ENCODE results near the gene RETREG3. TPM values are rescaled to one million over a fixed set of nuclear protein-coding genes. Genes with fewer than 3 reads are reported as not detected.

Gene RETREG3
- total and polyA plus RNA-seq, 2 of the 13 experiments (the other 11 are each of a cell fraction or from before 2014, with no cell fraction given), result 47.0 to 55.8 TPM

- TF ChIP-seq ZNF678 (CRISPR knock-in tag; IDR thresholded peaks at IDR 0.05) (no peak; the same call in 1 of the 2 replicates), JUN (CRISPR knock-in tag; IDR thresholded peaks at IDR 0.05) (peak; percentile 68; the same call in 1 of the 2 replicates), BCL6 (CRISPR knock-in tag; IDR thresholded peaks at IDR 0.05) (peak; percentile 73), DPF2 (CRISPR knock-in tag; IDR thresholded peaks at IDR 0.05; ENCODE audit: borderline replicate concordance, low read depth) (no peak), PAWR (CRISPR knock-in tag; IDR thresholded peaks at IDR 0.05; ENCODE audit: borderline replicate concordance) (no peak), HDAC2 (CRISPR knock-in tag; IDR thresholded peaks at IDR 0.05) (peak; percentile 89), CCAR2 (optimal IDR thresholded peaks at IDR 0.05; ENCODE audit: low read depth, low read length) (no peak), NFRKB (IDR thresholded peaks at IDR 0.05) (no peak), SALL1 (CRISPR knock-in tag; IDR thresholded peaks at IDR 0.05) (peak; percentile 90), TFDP1 (CRISPR knock-in tag; IDR thresholded peaks at IDR 0.05; ENCODE audit: borderline replicate concordance) (peak; percentile 88; the same call in 1 of the 2 replicates), ZNF580 (CRISPR knock-in tag; IDR thresholded peaks at IDR 0.05; ENCODE audit: borderline replicate concordance, low read depth) (peak; percentile 70; the same call in 1 of the 2 replicates), TRIM24 (CRISPR knock-in tag; IDR thresholded peaks at IDR 0.05) (no peak), ZBTB7B (CRISPR knock-in tag; IDR thresholded peaks at IDR 0.05) (peak; percentile 88), IRF1 (CRISPR knock-in tag; IDR thresholded peaks at IDR 0.05; ENCODE audit: low read depth) (no peak), ZNF264 (CRISPR knock-in tag; IDR thresholded peaks at IDR 0.05) (no peak), ZFP36L1 (CRISPR knock-in tag; IDR thresholded peaks at IDR 0.05) (peak; percentile 96), ZNF747 (CRISPR knock-in tag; IDR thresholded peaks at IDR 0.05; ENCODE audit: borderline replicate concordance) (peak; percentile 75), ZFP36L2 (CRISPR knock-in tag; IDR thresholded peaks at IDR 0.05) (0 out of 2 replicates have a peak, but pooled peaks have one; percentile 31), TCF7L2 (IDR thresholded peaks at IDR 0.05; ENCODE audit: low read depth, low read length) (no peak), U2AF1 (optimal IDR thresholded peaks at IDR 0.05; ENCODE audit: low read depth, low read length) (no peak), ZNF263 (CRISPR knock-in tag; IDR thresholded peaks at IDR 0.05) (peak; percentile 73), FOXO4 (CRISPR knock-in tag; conservative IDR thresholded peaks at IDR 0.05) (no peak), ELF4 (CRISPR knock-in tag; IDR thresholded peaks at IDR 0.05; ENCODE audit: borderline replicate concordance) (no peak), ZNF251 (CRISPR knock-in tag; IDR thresholded peaks at IDR 0.05) (peak; percentile 57; the same call in 1 of the 2 replicates), RBM22 (optimal IDR thresholded peaks at IDR 0.05; ENCODE audit: low read length) (peak; percentile 56), ZNF652 (CRISPR knock-in tag; IDR thresholded peaks at IDR 0.05; ENCODE audit: borderline replicate concordance, low read depth) (no peak), SIN3A (IDR thresholded peaks at IDR 0.05; ENCODE audit: borderline replicate concordance, low read depth, low read length) (peak; percentile 89; the same call in 1 of the 2 replicates), ZNF331 (CRISPR knock-in tag; IDR thresholded peaks at IDR 0.05) (peak; percentile 88; the same call in 1 of the 2 replicates), POLR2AphosphoS2 (IDR thresholded peaks at IDR 0.05; ENCODE audit: low read depth, low read length) (0 out of 2 replicates have a peak, but pooled peaks have one; percentile 46)
These were observed 54.7 kb downstream of the RETREG3 start (continued) for GRCh38 chr17:42554250-42555121.

All from HepG2 (cell line).